Neuron (in vitro differentiated cells): Measurements from ENCODE around the gene BLVRA.
"Not testable (repeated sequence)": the region's sequence is repeated elsewhere in the genome, so short reads cannot be mapped to it uniquely, and the experiment has no call there.

Source experiments
- H2AFZ ChIP-seq: one replicate; pipeline ENCODE4 v1.6.1; 2013; ENCODE audit warnings: low read depth, mild to moderate bottlenecking, inconsistent platforms, low read length, moderate library complexity
- H3K27me3 ChIP-seq: one replicate; pipeline ENCODE4 v1.6.1; 2013; ENCODE audit warnings: low read length; ENCODE audit not compliant: insufficient read depth
- H3K36me3 ChIP-seq: one replicate; pipeline ENCODE4 v1.6.1; 2013; ENCODE audit warnings: low read length; ENCODE audit not compliant: insufficient read depth
- H3K4me1 ChIP-seq: one replicate; pipeline ENCODE4 v1.6.1; 2013; ENCODE audit warnings: low read length; ENCODE audit not compliant: insufficient read depth
- H3K4me3 ChIP-seq: 2 replicates; pipeline ENCODE4 v1.5.1; 2013; ENCODE audit warnings: mild to moderate bottlenecking, low read length, moderate library complexity
- H3K9me3 ChIP-seq: one replicate; pipeline ENCODE4 v1.6.1; 2013; ENCODE audit warnings: low read length

Gene BLVRA

GRCh38 chr7:43784030-43784584 is 25.6 kb downstream of the BLVRA start:
- Histone ChIP-seq H2AFZ (no peak overlapping the region), H3K27me3 (no peaks in the 10 kb centered on the region), H3K36me3 (no peaks in the 10 kb centered on the region), H3K4me1 (no peaks in the 10 kb centered on the region), H3K9me3 (no peaks in the 10 kb centered on the region), H3K4me3 (no peak overlapping the region)

GRCh38 chr7:43784585-43785087 is 26.2 kb downstream of the BLVRA start:
- not testable (repeated sequence) for H3K36me3 ChIP-seq, H3K27me3 ChIP-seq, H3K4me1 ChIP-seq, H2AFZ ChIP-seq, H3K4me3 ChIP-seq, H3K9me3 ChIP-seq

DNA sequence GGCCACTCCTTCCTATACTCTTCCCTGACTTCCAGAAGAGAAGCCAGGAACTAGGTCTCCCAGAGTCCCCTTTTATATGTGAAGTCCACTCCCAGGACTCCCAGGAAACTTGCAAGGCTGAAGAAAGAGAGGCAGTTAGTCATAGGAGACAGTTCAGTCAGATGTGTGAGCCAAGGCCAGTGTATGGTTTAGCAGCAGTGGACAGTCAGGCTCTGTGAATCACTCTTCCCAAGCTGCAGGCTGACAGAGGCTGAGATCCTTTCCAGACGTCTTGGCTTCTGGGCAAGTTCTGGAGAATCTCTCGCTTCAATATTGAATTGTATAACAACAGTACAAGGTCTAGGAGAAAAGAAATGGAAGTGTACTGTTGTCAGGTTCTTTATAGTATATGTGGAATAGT is 26.9 kb downstream of the BLVRA start:
- H3K36me3 ChIP-seq, result no peaks in the 10 kb centered on the region
- no peak overlapping the region for H2AFZ ChIP-seq
- H3K4me3 ChIP-seq, result no peak overlapping the region
- no peaks in the 10 kb centered on the region for H3K4me1 ChIP-seq
- no peaks in the 10 kb centered on the region for H3K27me3 ChIP-seq
- no peaks in the 10 kb centered on the region for H3K9me3 ChIP-seq

DNA sequence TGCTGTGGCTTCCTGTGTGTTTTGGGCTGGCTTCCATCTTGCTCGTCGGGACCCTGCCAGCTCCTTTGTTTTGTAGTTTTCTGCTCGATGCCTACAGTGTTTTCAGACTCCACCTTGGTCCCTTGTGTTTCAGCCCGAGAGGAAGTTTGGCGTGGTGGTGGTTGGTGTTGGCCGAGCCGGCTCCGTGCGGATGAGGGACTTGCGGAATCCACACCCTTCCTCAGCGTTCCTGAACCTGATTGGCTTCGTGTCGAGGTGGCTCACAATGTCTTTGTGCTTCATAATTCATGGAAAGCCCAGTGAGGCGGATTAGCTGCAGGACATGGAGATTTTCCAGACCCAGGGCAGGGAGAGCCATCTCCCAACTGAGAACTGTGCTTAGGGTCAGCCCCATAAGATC is 29.3 kb downstream of the BLVRA start:
- H2AFZ ChIP-seq, result no peak overlapping the region
- H3K36me3 ChIP-seq, result peaks cover 9% of the 10 kb centered on the region
- H3K27me3 ChIP-seq, result no peaks in the 10 kb centered on the region
- H3K4me3 ChIP-seq, result no peak overlapping the region
- no peaks in the 10 kb centered on the region for H3K9me3 ChIP-seq
- no peaks in the 10 kb centered on the region for H3K4me1 ChIP-seq

DNA sequence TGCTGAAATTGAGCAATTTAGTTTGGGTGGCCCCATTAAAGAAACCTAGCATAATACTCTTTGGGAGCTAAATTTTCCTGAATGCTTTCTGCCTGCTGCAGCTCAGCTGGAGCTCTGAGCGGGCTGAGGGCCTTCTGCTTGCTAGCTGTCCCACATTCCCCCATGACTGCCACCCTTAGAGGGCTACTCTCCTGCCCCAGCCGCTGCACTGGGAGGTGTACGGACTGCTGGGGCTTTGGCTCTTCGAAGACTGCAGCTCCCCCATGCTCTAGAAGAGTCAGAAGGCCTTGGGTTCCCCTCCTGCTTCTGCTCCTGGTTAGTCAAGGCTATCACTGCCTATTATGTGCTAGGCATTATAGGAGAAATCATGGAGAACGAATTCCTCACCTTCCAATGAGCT is 31.5 kb downstream of the BLVRA start:
- no peak overlapping the region for H2AFZ ChIP-seq
- no peaks in the 10 kb centered on the region for H3K27me3 ChIP-seq
- H3K9me3 ChIP-seq, result no peaks in the 10 kb centered on the region
- H3K4me3 ChIP-seq, result no peak overlapping the region
- no peaks in the 10 kb centered on the region for H3K4me1 ChIP-seq
- H3K36me3 ChIP-seq, result peaks cover 10% of the 10 kb centered on the region

DNA sequence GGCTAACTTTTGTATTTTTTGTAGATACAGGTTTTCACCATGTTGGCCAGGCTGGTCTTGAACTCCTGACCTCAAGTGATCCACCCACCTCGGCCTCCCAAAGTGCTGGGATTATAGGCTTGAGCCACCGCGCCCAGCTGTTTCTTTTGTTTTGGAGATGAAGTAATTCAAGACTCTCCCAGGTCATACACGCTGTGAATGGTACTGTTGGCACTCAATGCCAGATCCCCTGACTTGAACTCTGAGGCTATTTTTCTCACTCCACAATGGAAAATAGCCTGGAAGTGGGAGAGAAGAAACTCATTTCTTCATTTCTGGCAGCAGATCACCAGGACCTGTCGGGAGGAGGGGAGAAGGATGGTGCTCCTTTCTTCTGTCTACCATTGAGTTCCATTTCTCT is 32.4 kb downstream of the BLVRA start:
- Histone ChIP-seq H2AFZ (no peak overlapping the region), H3K9me3 (no peaks in the 10 kb centered on the region), H3K36me3 (peaks cover 10% of the 10 kb centered on the region), H3K4me1 (no peaks in the 10 kb centered on the region), H3K4me3 (no peak overlapping the region), H3K27me3 (no peaks in the 10 kb centered on the region)

DNA sequence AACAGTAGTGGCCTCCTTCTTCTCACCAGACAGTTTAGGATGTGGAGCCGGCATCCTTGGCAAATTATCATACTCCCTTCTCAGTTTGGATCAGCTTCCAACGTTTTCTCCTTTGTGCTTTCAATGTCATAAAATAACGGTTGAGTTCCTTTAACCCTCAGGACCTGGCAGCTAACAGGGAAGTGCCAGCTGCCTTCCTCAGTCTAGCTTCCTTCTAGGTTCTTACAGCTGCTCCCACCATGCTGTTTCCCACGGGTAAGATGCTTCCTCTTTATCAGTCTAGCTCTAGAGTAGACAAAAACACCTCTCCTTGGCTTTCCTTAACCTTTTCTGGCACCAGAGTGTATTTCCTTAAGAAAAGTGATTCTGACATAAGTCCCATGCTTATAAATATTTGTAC is 33.2 kb downstream of the BLVRA start:
- Histone ChIP-seq H3K4me3 (no peak overlapping the region), H3K9me3 (no peaks in the 10 kb centered on the region), H3K27me3 (no peaks in the 10 kb centered on the region), H3K36me3 (peaks cover 10% of the 10 kb centered on the region), H2AFZ (no peak overlapping the region), H3K4me1 (no peaks in the 10 kb centered on the region)

DNA sequence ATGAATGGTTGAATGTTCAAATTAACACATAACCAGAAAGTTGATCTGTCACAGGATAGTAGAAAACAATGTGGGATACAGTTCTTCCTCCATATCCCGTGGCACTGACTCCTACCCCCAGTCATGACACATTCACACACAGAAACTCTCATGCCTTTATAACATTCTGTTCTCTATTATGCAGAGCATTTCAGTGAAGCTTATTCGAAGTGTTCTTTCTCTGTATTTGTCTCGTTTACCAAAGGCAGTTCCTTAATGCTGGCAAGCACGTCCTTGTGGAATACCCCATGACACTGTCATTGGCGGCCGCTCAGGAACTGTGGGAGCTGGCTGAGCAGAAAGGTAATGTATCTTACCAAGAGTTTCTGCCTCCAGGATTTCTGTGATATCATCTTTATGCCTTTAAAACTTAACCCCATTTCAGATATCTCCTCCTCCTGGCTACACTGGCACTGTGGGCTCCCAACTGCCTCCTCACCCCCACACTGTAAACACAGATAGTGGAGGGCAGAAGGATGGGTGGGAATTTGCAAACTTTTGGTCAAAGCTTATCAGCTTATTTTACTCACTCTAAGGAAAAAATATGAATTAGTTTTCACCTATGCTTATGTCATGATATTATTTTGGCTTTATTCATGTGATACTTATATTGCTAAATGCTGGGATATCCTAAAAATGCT is 34.1 kb downstream of the BLVRA start:
- Histone ChIP-seq H3K4me3 (no peak overlapping the region), H3K9me3 (no peaks in the 10 kb centered on the region), H3K36me3 (peaks cover 10% of the 10 kb centered on the region), H3K4me1 (no peaks in the 10 kb centered on the region), H3K27me3 (no peaks in the 10 kb centered on the region), H2AFZ (no peak overlapping the region)

DNA sequence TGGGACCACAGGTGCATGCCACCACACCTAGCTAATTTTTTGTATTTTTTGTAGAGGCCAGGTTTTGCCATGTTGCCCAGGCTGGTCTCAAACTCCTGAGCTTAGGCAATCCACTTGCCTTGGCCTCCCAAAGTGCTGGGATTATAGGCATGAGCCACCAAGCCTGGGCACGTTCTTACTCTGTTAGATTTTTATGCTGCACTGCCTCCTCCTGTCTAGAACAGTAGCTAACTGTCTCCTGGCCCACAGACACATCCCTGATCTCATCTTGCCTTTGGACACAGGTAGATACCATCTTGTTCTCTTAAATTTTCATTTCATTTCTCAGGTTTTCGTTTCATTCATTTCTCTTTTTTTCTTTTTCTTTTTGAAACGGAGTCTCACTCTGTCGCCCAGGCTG is 41.1 kb downstream of the BLVRA start:
- H3K27me3 ChIP-seq, result no peaks in the 10 kb centered on the region
- no peaks in the 10 kb centered on the region for H3K9me3 ChIP-seq
- no peak overlapping the region for H3K4me3 ChIP-seq
- peaks cover 6% of the 10 kb centered on the region for H3K36me3 ChIP-seq
- no peaks in the 10 kb centered on the region for H3K4me1 ChIP-seq
- H2AFZ ChIP-seq, result no peak overlapping the region

- Histone ChIP-seq H2AFZ (no peak overlapping the region), H3K36me3 (peaks cover 11% of the 10 kb centered on the region), H3K27me3 (no peaks in the 10 kb centered on the region), H3K4me3 (no peak overlapping the region), H3K4me1 (no peaks in the 10 kb centered on the region), H3K9me3 (no peaks in the 10 kb centered on the region)
Measured at GRCh38 chr7:43803865-43804264, 45.4 kb downstream of the BLVRA start.

GRCh38 chr7:43808410-43808809 is 49.9 kb downstream of the BLVRA start:
- H3K36me3 ChIP-seq, result peaks cover 5% of the 10 kb centered on the region

DNA sequence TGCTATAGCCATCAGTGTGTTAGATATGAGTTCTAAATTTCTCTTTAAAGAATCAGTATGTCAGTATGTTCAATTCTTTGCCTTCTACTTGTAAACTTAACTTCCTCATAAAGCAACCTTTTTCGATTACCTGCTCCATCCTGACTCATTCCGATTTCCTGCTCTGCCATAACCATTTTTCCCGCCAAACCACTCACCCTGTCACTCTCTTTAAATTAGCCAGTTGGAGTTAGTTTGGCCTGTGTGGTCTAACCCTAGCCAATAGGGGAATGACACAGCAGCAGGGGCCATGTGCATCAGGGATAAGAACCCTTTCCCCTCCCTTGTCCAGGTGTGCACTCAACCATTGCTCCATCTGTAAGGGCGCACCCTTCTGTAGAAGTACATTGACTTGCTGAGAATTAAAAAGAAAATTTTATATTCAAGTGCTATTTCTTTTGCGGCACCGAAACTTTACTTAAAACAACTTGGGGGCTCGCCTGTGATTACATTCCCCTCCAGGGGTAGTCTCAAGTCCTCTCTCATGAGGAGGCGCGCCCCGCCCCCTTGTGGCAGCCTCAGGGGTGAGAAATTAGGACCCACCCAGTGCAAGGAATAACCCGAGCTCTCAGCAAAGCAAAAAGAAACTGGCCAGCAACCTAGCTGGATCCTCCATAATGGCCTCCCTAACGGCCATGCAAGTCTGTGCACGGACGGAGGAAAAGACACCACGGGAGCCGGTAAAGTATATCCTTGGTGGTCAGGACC is 51.9 kb downstream of the BLVRA start:
- not testable (repeated sequence) for H3K36me3 ChIP-seq, H3K4me3 ChIP-seq, H3K4me1 ChIP-seq, H2AFZ ChIP-seq, H3K9me3 ChIP-seq, H3K27me3 ChIP-seq

More at GRCh38 chr7:43808410-43808809, 49.9 kb downstream of the BLVRA start:
- Histone ChIP-seq H3K27me3 (no peaks in the 10 kb centered on the region), H3K9me3 (no peaks in the 10 kb centered on the region), H3K4me3 (no peak overlapping the region), H2AFZ (no peak overlapping the region), H3K4me1 (no peaks in the 10 kb centered on the region)

- H3K36me3 ChIP-seq, result no peaks in the 10 kb centered on the region
- H3K9me3 ChIP-seq, result no peaks in the 10 kb centered on the region
- no peak overlapping the region for H2AFZ ChIP-seq
- no peaks in the 10 kb centered on the region for H3K27me3 ChIP-seq
- no peaks in the 10 kb centered on the region for H3K4me1 ChIP-seq
- H3K4me3 ChIP-seq, result no peak overlapping the region
Measured at GRCh38 chr7:43815373-43815772, 56.9 kb downstream of the BLVRA start.
